Myocyte (in vitro differentiated cells): ENCODE results near the gene CHD5. TPM values are rescaled to one million over a fixed set of nuclear protein-coding genes. Genes with fewer than 3 reads are reported as not detected.

ENCODE experiments used
- DNase-seq: peaks from one replicate; pipeline ENCODE4 v3.0.0-alpha.2; 2012; ENCODE audit warnings: low read depth
- total RNA-seq: library from RNA; depleted of rRNA; stranded (reverse); fragments of >200 nt; gene quantifications from 2 replicates; pipeline ENCODE4 v1.2.3, GENCODE V29; 2014

Gene CHD5
- total RNA-seq, 1 donor from 2014 or later: not detected

DNA sequence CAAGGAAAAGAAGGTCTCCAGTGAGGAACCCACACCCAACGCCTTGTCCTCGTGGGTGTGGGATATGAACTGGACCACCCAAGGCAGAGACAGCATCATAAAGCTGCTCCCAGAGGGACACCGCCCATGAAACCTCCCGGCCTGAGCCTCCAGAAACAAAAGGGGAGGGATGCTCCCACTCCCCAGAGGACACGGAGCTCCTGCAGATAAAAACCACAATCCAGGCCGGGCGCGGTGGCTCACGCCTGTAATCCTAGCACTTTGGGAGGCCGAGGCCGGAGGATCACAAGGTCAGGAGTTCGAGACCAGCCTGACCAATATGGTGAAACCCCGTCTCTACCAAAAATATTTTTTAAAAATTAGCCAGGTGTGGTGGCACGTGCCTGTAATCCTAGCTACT is 66.4 kb downstream of the CHD5 start:
- no peak for DNase-seq

DNA sequence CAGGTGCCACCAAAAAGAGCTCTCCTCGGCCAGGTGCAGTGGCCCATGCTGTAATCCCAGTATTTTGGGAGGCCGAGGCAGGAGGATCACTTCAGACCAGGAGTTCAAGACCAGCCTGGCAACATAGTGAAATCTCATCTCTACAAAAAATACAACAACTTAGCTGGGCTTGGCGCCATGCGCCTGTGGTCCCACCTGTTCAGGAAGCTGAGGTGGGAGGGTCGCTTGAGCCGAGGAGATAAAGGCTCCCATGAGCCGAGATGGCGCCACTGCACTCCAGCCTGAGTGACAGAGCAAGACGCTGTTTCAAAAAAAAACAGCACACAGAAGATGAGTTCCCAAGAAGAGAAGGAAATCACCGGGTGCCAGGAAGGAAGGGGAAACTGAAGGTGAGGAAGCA is 67.0 kb downstream of the CHD5 start:
- no peak for DNase-seq

DNA sequence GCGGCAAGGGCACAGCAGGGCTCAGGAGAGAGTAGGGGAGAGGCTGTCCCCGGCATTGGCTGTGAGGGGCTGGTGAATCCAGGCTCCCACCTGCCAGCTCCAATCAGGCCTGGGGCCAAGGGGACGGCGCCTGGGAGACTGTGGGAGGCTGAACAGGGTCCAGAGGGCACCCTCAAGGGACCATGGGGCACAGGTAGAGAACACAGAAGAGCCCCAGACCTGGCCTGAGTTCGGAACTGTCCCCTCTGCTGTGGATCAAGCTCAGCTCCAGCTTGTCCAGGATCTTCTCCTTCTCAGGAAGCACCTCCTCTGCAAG is 67.5 kb downstream of the CHD5 start:
- no peak for DNase-seq

DNA sequence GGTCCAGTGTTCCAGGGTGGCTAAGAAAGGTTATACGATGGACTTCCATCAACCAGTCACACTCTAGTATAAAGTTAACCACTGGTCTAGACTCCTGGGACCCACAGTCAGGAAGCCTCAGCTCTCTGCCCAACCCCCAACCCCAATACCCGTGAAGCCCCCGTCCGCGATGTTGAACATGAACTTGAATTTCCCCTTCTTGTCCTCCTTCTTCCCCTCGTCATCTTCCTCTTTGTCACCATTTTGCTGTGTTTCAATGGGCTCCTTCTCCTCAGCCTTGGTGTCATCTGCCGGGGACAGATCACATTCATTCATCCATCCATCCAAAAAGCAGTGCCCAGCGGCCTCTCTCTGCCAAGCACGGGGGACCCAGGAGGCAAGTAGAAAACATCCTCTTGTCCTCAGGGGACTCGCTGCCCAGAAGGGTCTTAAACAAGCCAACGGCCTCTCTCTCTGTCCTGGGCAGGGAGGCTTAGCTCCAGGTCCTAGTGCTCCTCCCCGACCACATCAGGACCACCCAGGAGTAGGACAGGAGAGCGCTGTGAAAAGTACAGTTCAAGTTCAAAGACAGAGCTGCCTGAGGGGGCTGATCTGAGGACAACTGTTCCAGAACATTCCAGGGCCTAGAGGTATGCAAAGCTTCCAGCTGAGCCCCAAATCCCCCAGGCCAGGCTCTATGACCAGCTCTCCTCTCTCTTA is 68.0 kb downstream of the CHD5 start:
- no peak for DNase-seq

DNA sequence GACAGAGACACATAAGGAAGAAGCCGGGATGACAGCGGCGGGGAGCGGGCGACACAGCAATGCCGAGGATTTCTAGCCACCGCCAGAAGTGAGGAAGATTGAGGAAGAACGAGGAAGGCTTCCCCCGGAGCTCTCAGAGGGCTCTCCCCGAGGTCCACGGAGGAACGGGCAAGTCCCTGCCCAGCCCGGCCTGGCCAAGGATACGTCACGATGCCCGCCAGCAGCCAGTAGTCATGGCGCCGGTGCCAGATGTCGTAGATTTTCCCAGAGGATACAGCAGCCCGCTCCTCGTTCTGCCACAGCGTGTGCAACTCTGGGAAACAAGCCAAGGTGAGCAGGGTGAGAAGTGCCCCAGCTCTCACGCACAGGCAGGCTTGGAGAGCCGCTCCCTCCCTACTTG is 68.5 kb downstream of the CHD5 start:
- peak; percentile 12 for DNase-seq

DNA sequence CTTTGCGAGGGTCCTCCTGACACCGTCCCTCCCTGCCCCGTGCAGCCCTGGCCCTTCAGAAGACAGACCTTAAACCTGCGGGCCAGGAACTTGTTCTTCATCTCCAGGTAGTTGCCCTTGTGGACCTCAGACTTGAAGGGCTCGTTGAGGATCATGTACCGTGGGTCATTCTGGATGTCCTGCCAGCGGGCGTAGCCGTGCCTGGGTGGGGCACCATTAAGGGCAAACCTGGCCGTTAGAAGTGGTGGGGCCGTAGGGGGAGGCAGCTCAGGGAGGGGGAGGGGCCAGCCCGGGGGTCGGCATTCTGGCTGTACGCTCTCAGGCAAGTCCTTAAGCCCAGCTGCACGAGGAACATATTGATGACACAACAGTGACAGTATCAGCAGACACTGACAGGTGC is 69.8 kb downstream of the CHD5 start:
- DNase-seq: no peak

DNA sequence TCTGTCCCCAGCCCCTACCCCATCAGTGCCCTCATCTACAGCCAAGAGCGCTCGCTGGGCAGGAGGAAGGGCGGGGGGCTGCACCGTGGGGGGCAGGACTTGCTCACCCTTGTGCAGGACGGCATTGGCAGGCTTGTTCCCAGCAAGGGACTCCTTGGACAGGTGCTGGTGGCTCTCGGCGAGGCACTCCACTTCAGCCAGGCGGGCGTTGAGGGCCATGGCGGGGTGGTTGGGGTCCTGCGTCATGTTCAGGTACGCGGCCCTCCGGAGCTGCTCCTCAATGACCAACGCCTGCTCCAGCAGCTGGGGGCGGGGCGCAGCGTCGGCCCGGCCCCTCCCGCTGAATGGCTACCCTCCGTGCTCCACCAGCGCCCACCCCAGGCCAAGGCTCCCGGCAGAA is 70.4 kb downstream of the CHD5 start:
- DNase-seq: no peak

DNA sequence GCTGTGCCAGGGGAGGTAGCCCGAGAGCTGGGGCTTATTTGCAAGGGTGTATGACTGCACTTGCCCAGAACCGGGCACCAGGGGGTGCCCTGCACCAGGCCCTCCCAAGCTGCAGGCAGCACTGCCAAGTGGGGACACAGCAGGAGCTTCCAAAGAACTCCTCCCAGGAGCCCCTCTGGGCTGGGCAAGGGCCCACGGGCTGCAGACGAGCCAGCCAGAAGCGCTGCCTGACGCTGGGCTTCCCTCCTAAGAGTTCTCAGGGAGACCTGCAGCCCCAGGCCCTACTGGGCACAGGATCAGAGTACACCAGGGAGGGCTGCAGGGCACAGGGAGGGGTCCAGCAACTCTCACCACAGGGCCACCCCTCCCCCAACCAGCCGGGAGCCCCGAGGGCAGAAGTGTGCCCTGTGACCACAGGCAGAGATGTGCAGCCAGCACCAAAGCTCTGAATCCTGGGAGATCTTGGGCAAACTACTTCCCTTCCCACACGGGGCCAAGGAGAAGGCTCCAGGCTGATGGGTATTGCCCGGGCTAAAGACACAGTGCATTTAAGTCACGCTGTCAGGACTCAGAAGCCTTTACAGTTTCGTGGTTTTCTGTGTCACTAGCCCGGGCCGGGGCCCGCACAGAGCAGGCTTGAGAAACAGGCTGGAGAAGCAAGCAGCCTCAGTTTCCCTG is 71.0 kb downstream of the CHD5 start:
- DNase-seq: peak; percentile 34

DNA sequence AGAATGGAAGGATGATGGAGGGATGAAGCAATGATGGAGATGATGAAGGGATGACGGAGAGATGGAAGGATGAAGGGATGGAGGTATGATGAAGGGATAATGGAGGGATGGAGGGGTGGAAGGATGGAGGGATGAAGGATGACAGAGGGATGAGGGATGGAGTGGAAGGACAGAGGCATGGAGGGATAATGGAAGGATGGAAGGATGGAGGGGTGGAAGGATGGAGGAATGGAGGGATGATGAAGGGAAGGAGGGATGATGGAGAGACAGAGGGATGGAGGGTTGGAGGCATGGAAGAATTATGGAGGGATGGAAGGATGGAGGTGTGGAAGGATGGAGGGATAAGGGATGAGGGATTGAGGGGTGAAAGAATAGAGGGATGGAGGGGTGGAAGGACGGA is 71.6 kb downstream of the CHD5 start:
- DNase-seq: no peak

DNA sequence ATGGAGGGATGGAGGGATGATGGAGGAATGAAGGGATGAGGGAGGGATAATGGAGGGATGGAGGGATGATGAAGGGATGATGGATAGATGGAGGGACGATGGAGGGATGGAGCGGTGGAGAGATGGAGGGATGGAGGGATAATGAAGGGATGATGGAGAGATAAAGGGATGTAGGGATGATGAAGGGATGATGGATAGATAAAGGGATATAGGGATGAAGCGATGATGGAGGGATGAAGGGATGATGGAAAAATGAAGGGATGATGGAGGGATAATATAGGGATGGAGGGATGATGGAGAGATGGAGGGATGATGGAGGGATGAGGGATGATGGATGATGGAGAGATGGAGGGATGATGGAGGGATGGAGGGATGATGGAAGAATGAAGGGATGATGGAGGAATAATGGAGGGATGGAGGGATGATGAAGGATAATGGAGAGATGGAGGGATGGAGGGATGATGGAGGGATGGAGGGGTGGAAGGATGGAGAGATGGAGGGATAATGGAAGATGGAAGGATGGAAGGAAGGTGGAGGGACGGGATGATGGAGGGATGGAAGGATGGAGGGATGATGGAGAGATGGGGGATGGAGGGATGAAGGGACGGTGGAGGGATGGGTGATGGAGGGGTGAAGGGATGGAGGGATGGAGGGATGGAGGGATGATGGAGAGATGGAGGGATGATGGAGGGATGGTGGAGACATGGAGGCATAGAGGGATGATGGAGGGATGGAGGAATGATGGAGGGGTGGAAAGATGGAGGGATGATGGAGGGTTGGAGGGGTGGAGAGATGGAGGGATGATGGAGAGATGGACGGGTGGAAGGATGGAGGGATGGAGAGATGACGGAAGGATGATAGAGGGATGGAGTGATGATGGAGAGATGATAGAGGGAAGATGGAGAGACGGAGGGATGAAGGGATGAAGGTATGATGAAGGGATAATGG is 72.4 kb downstream of the CHD5 start:
- no peak for DNase-seq

DNA sequence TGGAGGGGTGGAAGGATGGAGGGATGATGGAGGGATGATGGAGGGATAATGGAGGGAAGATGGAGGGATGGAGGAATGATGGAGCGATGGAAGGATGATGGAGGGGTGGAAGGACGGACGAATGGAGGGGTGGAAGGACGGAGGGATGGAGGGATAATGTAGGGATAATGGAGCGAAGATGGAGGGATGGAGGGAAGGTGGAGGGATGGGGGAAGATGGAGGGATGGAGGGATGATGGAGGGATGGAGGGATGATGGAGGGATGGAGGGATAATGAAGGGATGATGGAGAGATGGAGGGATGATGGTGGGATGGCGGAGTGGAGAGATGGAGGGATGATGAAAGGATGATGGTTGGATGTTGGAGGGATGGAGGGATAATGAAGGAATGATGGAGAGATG is 73.1 kb downstream of the CHD5 start:
- no peak for DNase-seq

DNA sequence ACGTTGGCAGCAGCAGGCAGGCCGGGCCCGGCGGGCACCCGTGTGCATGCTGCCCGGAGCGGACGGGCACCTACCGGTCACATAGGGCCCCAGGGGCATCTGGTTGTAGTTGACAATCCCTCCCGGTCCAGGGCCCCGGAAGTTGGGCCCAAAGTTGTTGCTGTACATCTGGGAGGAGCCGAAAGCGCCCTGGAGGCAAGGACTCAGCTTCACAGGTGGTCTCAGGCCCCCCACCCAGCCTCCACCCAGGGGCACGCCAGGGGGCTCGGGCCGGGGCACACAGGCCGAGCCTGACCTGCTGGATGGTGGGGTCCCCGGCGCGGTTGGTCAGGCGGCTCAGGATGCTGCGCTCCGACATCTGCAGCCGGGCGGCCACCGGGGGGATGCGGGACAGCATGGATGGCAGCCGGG is 73.8 kb downstream of the CHD5 start:
- DNase-seq: no peak

DNA sequence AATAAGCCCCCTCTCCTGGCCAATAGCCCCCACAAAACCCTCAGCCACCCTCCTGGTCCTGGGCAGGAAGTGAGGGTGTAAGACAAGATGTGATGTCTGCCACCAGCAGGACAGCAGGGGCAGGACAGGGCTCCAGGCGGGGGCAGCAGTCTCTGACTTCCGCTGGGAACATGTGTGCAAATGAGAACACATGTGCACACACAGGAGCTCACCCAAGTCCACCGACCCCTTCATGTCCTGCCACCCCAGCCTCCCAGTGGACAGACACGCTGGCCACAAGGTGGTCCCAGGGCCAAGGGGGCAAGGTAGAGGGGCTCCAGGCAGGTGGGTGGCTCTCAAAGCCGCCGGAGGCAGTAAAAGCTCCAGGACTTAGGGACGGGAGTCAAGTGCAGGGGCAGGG is 74.4 kb downstream of the CHD5 start:
- DNase-seq: no peak

DNA sequence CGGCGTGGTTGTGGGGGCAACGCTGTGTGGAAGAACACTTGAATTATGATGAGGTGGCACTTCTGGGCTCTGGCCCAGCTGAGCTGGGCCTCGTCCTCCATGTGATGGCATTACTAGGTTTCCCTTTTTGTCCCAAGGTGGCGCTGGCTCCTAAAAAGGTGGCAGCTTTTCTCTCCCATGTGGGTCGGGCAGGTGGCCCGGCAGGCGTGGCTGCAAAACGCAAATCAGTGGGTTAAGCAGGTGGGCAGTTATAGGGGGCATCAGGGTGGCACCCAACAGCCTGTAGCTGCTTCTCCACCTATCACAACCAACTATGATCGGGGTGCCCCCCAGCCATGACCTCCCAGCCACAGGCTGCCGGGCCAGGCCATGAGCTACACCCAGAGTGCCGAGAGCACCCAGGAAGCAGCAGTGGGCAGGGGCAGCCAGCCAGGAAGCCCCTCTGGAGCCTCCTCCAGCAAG is 74.9 kb downstream of the CHD5 start:
- DNase-seq: no peak

DNA sequence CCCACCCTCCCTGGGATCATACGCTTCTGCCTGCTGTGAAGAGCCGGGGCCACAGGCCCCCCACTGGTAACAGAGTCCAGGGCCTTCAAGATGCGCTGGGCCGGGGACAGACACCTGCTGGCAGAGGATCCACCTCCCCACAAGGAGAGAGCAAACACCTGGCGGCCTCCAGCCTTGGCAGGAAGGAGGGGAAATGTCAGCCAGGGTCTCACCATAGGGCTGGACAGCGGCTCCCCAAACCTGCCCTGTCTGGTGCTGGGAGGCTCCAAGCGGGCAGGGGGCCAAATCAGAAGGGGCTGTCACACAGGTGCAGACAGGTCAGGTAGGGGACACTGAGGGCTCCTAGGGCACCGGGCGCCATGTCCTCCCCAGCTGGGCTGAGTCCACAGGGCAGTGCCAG is 75.5 kb downstream of the CHD5 start:
- DNase-seq: no peak

DNA sequence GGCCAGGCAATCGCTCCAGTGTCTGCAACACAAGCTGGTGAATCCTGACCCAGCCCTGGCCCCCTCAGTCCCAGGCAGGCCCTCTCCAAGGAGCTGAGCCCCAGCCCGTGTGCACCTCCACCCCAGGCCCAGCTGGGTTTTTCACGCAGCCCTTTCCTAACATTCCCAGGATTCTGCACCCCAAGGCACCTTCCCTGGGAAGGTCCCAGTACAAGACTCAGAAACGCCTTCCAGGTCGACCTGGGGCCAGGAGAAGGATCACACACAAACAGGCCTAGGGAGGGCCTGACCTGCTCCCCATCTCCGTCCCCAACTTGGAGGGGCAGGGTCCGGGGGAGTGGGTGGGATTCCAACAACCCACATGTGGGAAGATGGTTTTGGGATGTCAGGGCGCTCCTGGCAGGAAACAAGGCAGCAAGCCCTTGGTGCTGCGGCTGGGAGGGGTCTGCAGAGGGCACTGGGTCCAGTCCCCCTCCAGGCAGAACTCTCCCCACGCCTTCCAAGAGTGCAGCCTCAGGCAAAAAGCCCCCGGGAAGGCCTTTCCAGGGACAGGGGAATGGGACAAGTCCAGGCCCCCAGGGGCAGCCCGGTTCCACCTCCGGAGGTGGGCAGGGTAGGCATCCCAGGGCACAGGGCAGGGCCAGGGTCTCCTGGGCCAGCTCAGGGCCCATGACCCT is 76.1 kb downstream of the CHD5 start:
- no peak for DNase-seq

DNA sequence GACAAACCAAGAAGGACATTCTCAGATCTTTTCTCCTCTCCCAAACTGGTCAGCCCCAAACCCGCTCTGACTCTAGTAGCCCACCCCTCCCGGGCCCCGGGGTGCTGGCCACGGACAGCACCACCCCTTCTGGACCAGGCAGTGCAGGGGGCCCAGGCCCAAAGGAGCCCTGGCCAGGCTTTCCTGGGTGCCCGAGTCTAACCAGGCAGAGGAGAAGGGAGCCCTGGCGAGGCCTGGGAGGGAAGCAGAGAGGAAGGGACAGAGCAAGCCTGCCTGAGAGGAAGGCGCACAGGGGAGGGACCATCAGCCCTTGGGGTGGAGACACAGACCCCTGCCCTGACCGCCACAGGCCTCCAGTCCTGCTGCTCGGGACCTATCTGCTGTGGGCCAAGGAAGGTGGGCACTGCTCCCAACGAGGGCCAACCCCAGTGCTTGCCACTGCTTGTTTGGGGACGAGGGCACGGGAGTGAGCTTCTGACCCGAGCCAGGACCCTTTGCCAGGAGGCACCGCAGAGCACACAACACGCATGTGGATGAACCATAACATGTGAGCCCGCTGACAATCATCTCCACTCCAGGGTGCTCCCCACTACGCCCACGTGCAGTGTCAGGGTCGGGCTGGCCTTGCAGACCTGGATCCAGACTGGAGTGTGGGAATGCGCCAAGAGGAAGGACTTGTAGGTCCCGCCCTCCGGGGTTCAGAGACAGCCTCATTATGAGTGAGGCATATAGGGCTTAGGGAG is 76.8 kb downstream of the CHD5 start:
- DNase-seq: no peak

DNA sequence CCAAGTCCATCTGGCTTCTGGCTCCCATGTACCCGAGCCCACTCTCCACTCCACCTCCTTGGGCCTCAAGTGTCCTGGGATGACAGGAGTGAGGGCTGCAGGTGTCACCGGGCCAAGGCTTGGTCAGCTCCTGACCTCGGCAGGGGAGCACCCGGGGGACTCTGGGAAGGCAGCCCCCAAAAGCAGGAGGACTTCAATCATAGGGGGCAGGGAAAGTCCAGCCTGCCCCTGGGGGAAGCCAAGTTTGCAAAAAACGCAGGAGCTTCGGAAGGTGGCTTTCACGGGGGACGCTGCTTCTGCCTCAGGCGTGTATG is 77.6 kb downstream of the CHD5 start:
- DNase-seq: no peak

DNA sequence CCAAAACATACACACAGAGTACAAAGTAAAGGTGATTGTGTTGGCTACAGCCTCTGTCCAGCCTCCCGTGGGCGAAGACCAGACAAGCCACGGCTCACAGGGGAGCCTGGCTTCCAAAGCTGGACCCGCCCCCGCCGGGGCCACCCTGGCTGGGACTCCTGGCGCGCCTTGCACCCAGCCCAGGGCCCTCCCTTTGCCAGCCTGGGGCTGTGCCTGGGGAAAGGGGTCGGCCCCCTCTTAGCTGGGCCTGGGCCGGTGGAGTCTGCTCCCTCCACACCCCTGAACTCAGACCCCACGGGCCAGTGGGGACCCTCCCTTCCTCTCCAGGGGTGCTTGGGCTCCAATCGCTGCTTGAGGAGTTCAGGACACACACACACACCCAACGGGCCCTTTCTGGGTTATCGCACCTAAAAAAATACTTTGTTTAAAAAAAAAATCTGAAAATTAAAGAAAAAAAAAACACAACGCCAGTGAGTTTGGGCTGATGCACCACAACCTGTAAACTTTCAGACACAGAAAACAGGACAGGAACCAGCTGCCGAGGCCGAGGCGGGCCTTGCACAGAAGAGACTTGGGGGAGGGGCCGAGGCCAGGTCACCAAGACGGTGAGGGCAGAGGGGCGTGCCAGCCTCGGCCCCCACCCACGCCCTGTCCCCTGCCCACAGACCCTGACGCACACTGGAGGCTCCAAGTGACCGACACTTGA is 78.1 kb downstream of the CHD5 start:
- no peak for DNase-seq
